Measurements from ENCODE around the gene MATN4. TPM values are rescaled to one million over a fixed set of nuclear protein-coding genes. Genes with fewer than 3 reads are reported as not detected.

Gene MATN4
- total RNA-seq, 1 experiment from 2014 or later: 0.64 TPM

DNA sequence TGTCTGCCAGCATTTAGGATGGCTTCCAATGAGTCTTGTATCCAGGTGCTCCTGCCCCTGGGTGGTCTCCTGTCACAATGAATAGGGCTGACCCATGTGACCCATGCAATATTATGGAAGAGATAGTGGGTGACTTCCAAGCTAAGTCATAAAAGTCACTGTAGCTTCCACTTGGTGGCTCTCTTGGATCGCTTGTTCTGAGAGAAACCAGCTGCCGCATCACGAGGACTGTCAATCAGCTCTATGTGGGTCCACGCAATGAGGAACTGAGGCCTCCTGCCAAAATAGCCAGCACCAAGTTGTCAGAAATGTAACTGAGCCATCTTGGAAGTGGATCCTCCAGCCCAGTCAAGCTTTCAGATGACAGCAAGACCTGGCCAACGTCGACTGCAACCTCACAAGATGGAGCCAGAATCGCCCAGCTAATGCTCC, 14.9 kb upstream of the MATN4 start:
- no peaks in the 10 kb centered on the region for H3K9me2 ChIP-seq (ENCODE audit: insufficient read depth)
- ChIA-PET RAD21 (ENCODE audit: low non-redundant PET in 1 of 2, low total read pairs in 2 of 2, uncharacterized antibody in 2 of 2, unreplicated experiment in 2 of 2) (interaction anchor here (0.6 to 1.4 kb wide), 8 partner anchors 12 to 448 kb away, joined by 3 to 14 read pairs (median 4); partner anchors contain the start of gene SYS1 (in 1 of the 2)), POLR2A (interaction anchor here (0.9 to 1.7 kb wide), 7 partner anchors 14 to 114 kb away, joined by 4 to 10 read pairs (median 5); partner anchors contain the start of genes SDC4 and SYS1), CTCF (interaction anchor here (0.9 to 6.9 kb wide), 13 partner anchors 11 to 448 kb away, joined by 3 to 100 read pairs (median 4); partner anchors contain the start of gene SYS1)
- TF ChIP-seq CTCF (IDR thresholded peaks at IDR 0.05 in 2 of 3, conservative IDR thresholded peaks at IDR 0.05 in 1 of 3; ENCODE audit: borderline replicate concordance in 1 of 3, insufficient read depth in 1 of 3, low read depth in 2 of 3, low read length in 2 of 3): peak; percentile 13 to 79 (median 28); a peak in 3 of 6 replicates
- no peak for TF ChIP-seq ZFX (IDR thresholded peaks at IDR 0.05)
- TF ChIP-seq TCF7L2 (IDR thresholded peaks at IDR 0.05; ENCODE audit: borderline replicate concordance, extremely low read depth, insufficient read depth, insufficient read length): no peak
- no peak for TF ChIP-seq FOSL1 (IDR thresholded peaks at IDR 0.05; ENCODE audit: low read depth)
- TF ChIP-seq RAD21 (IDR thresholded peaks at IDR 0.05; ENCODE audit: low read depth): peak; percentile 91
- H2AFZ ChIP-seq (ENCODE audit: low read depth, low read length, poor library complexity, severe bottlenecking): no peak overlapping the region
- no TSS peak for BruUV-seq (replicated peaks)
- no peaks in the 10 kb centered on the region for H3K9me3 ChIP-seq (ENCODE audit: control insufficient read depth in 1 of 2, insufficient read depth in 1 of 2, low read depth in 1 of 2, low read length in 2 of 2)
- no peak overlapping the region for H3K4me2 ChIP-seq (ENCODE audit: low read length)
- no peak overlapping the region for H3K9ac ChIP-seq (ENCODE audit: low read length)
- H3K79me2 ChIP-seq (ENCODE audit: insufficient read depth, low read length): 0 out of 2 replicates have a peak, but pooled peaks cover 2% of the 10 kb centered on the region
- H3K4me1 ChIP-seq (ENCODE audit: control insufficient read depth in 1 of 2, insufficient read depth in 2 of 2, low read length in 2 of 2): no peaks in the 10 kb centered on the region
- no peaks in the 10 kb centered on the region for H3K27me3 ChIP-seq (ENCODE audit: insufficient read depth, low read length)
- H3K36me3 ChIP-seq (ENCODE audit: control insufficient read depth in 1 of 2, insufficient read depth in 2 of 2, low read length in 2 of 2): peaks cover 2 to 11% of the 10 kb centered on the region in 2 experiments; a peak in 2 of 4 replicates
- no peaks in the 10 kb centered on the region for H4K20me1 ChIP-seq (ENCODE audit: insufficient read depth)
- H3K4me3 ChIP-seq (replicated peaks in 1 of 2; ENCODE audit: low read depth in 1 of 2, low read length in 2 of 2): no peak overlapping the region
- intact Hi-C loops (cut with micrococcal nuclease): loop anchor here (1.0 kb wide), 1 partner anchor 448 kb away; no protein-coding TSS in a partner anchor
- peak; percentile 68 for ATAC-seq
- DNase-seq (ENCODE audit: low read depth, low spot score): peak; percentile 31
- no peak overlapping the region for H3K27ac ChIP-seq (ENCODE audit: low read depth, low read length)
